HEK293T (cell line): ENCODE results near the gene HOXB2.

Source experiments
- ARNT ChIP-seq: fragments of 450-650 bp; IDR thresholded peaks from 2 replicates; pipeline ENCODE4 v1.6.1; 2017; ENCODE audit warnings: mild to moderate bottlenecking
- BHLHE40 ChIP-seq: fragments of 450-650 bp; IDR thresholded peaks from 2 replicates; pipeline ENCODE4 v1.6.1; 2016; ENCODE audit warnings: mild to moderate bottlenecking, moderate library complexity, borderline replicate concordance
- CTBP1 ChIP-seq: fragments of 450-650 bp; IDR thresholded peaks from 2 replicates; pipeline ENCODE4 v1.6.1; 2016; ENCODE audit warnings: borderline replicate concordance
- FOXA1 ChIP-seq: fragments of 450-650 bp; IDR thresholded peaks from 2 replicates; pipeline ENCODE4 v1.6.1; 2016; ENCODE audit warnings: mild to moderate bottlenecking
- FOXK2 ChIP-seq: fragments of 450-650 bp; IDR thresholded peaks from 2 replicates; pipeline ENCODE4 v1.6.1; 2016; ENCODE audit warnings: mild to moderate bottlenecking
- FOXM1 ChIP-seq: fragments of 450-650 bp; IDR thresholded peaks from 2 replicates; pipeline ENCODE4 v1.6.1; 2017; ENCODE audit warnings: mild to moderate bottlenecking, borderline replicate concordance
- L3MBTL2 ChIP-seq: fragments of 450-650 bp; conservative IDR thresholded peaks from 2 replicates; pipeline ENCODE4 v1.6.1; 2016; ENCODE audit warnings: mild to moderate bottlenecking
- SP1 ChIP-seq: fragments of 450-650 bp; IDR thresholded peaks from 2 replicates; pipeline ENCODE4 v1.6.1; 2017
- TARDBP ChIP-seq: fragments of 450-650 bp; IDR thresholded peaks from 2 replicates; pipeline ENCODE4 v1.6.1; 2016

DNA sequence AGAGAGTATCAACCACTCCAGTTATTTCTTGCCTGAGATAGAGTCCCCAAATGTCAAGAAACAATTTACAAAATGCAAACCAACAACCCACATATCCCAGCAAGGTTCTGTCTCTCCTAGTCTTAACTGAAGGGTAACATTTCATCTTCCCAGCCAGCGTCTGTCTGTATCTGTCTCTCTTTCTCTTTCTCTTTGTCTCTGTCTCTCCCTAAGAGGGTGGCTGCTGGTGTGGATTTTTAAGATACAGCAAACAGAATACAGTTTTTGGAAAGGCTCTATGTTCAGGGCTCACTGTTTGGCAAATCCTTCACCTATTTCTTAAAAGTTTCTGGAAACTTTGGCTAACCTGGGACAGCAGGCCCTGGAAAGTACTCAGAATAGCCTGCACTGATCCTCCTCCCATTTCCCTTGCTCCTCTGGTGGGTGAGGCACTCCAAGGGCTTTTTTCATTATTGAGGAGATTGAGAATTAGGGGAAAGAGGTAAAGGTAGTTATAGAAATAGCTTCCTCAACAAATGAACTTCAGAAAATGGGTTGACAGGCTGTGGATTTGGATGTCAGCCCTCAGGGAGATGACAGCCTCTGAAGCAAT, 27.0 kb upstream of the HOXB2 start:
- no peak for TF ChIP-seq TARDBP
- TF ChIP-seq ARNT: no peak
- TF ChIP-seq CTBP1: no peak
- no peak for TF ChIP-seq FOXK2
- TF ChIP-seq FOXM1: no peak
- TF ChIP-seq FOXA1: no peak
- TF ChIP-seq SP1: no peak
- TF ChIP-seq BHLHE40: no peak
- TF ChIP-seq L3MBTL2: no peak
